AG04450 (cell line): ENCODE measurements around the gene FBLN7. TPM values are rescaled to one million over a fixed set of nuclear protein-coding genes. Genes with fewer than 3 reads are reported as not detected.

Experiments used
- CTCF ChIA-PET: fragments of 300-600, 350-600 bp; formaldehyde crosslinking; extraction: SDS; loops from one replicate; lab custom pipeline; 2022; ENCODE audit warnings: antibody characterized with exemption, inconsistent platforms; lab: Charles Lee
- POLR2A ChIA-PET: fragments of 350-600 bp; formaldehyde crosslinking; extraction: SDS; loops from one replicate; lab custom pipeline; 2021; ENCODE audit warnings: antibody characterized with exemption, inconsistent platforms; lab: Yijun Ruan, JAX
- DNase-seq: peaks from one replicate; pipeline ENCODE4 v3.0.0-alpha.2; 2011; ENCODE audit warnings: low read depth, low spot score
- H3K27ac ChIP-seq: one replicate; pipeline ENCODE4 v1.5.1; 2012; ENCODE audit warnings: low read depth, low read length, control low read depth
- H3K27me3 ChIP-seq: one replicate; pipeline ENCODE4 v1.6.0; 2012; ENCODE audit warnings: low read length; ENCODE audit not compliant: control insufficient read depth, insufficient read depth
- H3K4me3 ChIP-seq: 2 replicates; pipeline ENCODE4 v1.5.1; 2011; ENCODE audit warnings: mild to moderate bottlenecking, low read depth, low read length, control low read depth
- H3K9me3 ChIP-seq: 2 replicates; pipeline ENCODE4 v1.5.1; 2012; ENCODE audit warnings: low read length; ENCODE audit not compliant: control insufficient read depth, insufficient read depth
- CTCF ChIP-seq: IDR thresholded peaks from 2 replicates; pipeline ENCODE4 v1.5.1; 2011; ENCODE audit warnings: low read depth, low read length, control low read depth, inconsistent platforms
- polyA minus RNA-seq: library from RNA; depleted of rRNA, polyadenylated mRNA; stranded (reverse); fragments of >200 nt; gene quantifications from 2 replicates; pipeline ENCODE4 v1.2.3, GENCODE V29; 2011; rRNA and poly(A)+ RNA removed
- polyA plus RNA-seq: library from polyadenylated mRNA; depleted of rRNA; stranded (reverse); fragments of >200 nt; gene quantifications from 2 replicates; pipeline ENCODE4 v1.2.3, GENCODE V29; 2011; rRNA removed

The FBLN7 gene, protein sequence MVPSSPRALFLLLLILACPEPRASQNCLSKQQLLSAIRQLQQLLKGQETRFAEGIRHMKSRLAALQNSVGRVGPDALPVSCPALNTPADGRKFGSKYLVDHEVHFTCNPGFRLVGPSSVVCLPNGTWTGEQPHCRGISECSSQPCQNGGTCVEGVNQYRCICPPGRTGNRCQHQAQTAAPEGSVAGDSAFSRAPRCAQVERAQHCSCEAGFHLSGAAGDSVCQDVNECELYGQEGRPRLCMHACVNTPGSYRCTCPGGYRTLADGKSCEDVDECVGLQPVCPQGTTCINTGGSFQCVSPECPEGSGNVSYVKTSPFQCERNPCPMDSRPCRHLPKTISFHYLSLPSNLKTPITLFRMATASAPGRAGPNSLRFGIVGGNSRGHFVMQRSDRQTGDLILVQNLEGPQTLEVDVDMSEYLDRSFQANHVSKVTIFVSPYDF
- polyA plus RNA-seq = 0.22 and 0.37 TPM in 2 replicates
- 0.23 TPM in 1 of 2 replicates, not detected in the other for polyA minus RNA-seq

- no peak within 1 kb of the TSS for H3K27ac ChIP-seq
- CTCF ChIA-PET = interaction anchor here (1.5 kb wide), 1 partner anchor 17 kb away, joined by 9 read pairs; no protein-coding TSS in a partner anchor
- no peak for DNase-seq
These were observed at the start of gene FBLN7 for GRCh38 chr2:112138159-112139032. Gene FBLN7, plus strand, starts transcription at chr2:112138385. Its CDS starts 271 bp downstream, at chr2:112138656.

DNA sequence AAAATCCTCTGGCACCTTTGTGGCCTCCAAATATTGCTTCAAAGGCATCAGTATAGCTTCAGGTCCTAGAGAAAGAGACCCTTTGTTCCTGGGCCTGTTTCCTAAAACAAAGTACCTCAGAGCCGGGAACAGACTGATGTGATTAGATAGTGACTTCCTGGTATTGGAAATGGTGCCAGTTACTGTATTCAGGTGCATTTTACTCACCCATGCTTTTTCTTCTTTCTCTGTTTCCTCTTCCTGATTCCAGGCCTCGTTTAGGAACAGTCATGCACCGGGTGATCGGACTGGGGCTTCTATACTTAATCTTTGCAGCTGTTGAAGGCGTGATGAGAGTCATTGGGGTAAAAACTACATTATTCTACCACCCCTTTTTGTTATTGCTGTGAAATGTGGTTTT lies 48.8 kb upstream of the FBLN7 start:
- no peak for DNase-seq
- Histone ChIP-seq H3K27ac (no peak overlapping the region), H3K4me3 (no peak overlapping the region), H3K27me3 (no peaks in the 10 kb centered on the region), H3K9me3 (no peaks in the 10 kb centered on the region; the same call in 1 of the 2 replicates)
- CTCF ChIA-PET = interaction anchor here (1.1 to 1.6 kb wide), 2 partner anchors 32 to 511 kb away, joined by 3 to 4 read pairs; no protein-coding TSS in a partner anchor
- POLR2A ChIA-PET = no interaction called here
- no peak for TF ChIP-seq CTCF

More at GRCh38 chr2:112138159-112139032, at the start of gene FBLN7:
- Histone ChIP-seq H3K9me3 (no peaks in the 10 kb centered on the region; the same call in 1 of the 2 replicates), H3K4me3 (peak within 1 kb of the TSS; percentile 60), H3K27me3 (peaks cover 4% of the 10 kb centered on the region)
- no peak for TF ChIP-seq CTCF
- POLR2A ChIA-PET = interaction anchor here (0.7 kb wide), 1 partner anchor 8 kb away, joined by 3 read pairs; no protein-coding TSS in a partner anchor

GRCh38 chr2:112092286-112093041 lies 45.7 kb upstream of the FBLN7 start:
- no peaks in the 10 kb centered on the region for H3K27me3 ChIP-seq
- H3K4me3 ChIP-seq = no peak overlapping the region
- POLR2A ChIA-PET = interaction anchor here (1.9 kb wide), 1 partner anchor 38 kb away, joined by 7 read pairs; the partner anchor contains the start of gene TMEM87B
- H3K27ac ChIP-seq = peak overlapping the region; percentile 80
- DNase-seq = peak; percentile 37
- TF ChIP-seq CTCF = no peak
- CTCF ChIA-PET = interaction anchor here (1.6 kb wide), 1 partner anchor 25 kb away, joined by 3 read pairs; no protein-coding TSS in a partner anchor
- H3K9me3 ChIP-seq = no peaks in the 10 kb centered on the region; the same call in 1 of the 2 replicates

DNA sequence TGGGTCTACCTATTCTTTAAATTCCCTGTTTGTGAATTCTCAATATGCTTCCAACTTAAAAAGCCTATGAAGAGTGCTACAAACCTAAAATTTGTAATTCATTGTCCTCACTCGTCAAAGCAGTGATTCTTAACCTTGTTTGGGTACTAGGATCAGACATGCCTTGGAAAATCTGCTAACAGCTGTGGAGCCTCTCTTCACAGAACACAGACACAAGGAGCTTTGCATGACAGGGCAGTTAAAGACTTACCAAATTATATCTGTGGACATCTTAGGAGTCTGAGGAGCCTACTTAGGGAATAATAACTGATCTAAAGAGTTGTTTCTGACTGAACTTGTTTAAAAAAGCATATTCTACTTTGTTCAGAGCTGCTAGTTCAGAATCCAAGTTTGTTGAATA lies 45.0 kb upstream of the FBLN7 start:
- H3K4me3 ChIP-seq = no peak overlapping the region
- H3K9me3 ChIP-seq = no peaks in the 10 kb centered on the region
- CTCF ChIA-PET = interaction anchor here (0.6 to 1.6 kb wide), 2 partner anchors 16 to 24 kb away, joined by 3 read pairs; no protein-coding TSS in a partner anchor
- peak overlapping the region; percentile 77 for H3K27ac ChIP-seq
- no peak for TF ChIP-seq CTCF
- DNase-seq = no peak
- no peaks in the 10 kb centered on the region for H3K27me3 ChIP-seq
- POLR2A ChIA-PET = interaction anchor here (1.9 kb wide), 1 partner anchor 38 kb away, joined by 7 read pairs; the partner anchor contains the start of gene TMEM87B
